ENCODE measurements around the gene BTNL9. TPM values are rescaled to one million over a fixed set of nuclear protein-coding genes. Genes with fewer than 3 reads are reported as not detected.

Gene BTNL9
- polyA plus RNA-seq, 1 donor (not counting 4 experiments of a cell fraction or from before 2014, with no cell fraction given) = 0.07 TPM

DNA sequence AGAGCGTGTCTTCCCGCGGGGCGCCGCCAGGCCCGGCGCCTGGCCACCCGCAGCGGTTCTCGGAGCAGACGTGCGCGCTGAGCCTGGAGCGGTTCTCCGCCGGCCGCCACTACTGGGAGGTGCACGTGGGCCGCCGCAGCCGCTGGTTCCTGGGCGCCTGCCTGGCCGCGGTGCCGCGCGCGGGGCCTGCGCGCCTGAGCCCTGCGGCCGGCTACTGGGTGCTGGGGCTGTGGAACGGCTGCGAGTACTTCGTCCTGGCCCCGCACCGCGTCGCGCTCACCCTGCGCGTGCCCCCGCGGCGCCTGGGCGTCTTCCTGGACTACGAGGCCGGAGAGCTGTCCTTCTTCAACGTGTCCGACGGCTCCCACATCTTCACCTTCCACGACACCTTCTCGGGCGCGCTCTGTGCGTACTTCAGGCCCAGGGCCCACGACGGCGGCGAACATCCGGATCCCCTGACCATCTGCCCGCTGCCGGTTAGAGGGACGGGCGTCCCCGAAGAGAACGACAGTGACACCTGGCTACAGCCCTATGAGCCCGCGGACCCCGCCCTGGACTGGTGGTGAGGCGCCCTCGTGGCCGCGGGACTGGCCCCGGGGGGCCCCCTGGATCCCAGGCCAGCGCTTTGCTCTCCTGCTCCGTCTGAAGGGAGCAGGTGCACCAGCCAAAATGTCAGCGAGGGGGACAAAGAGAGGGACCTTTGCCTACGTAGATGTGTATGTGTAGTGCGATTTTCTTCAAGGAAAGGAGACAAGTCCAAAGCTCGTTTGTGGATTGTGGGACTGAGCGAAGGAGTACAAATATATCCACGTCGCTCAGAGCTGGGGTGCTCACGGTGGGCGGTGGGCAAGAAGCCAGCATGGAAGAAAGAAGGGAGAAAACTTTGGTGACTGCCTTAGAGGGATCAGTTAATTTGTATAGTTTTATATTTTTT, 19.5 kb downstream of the BTNL9 start:
- Histone ChIP-seq H4K20me1 (ENCODE audit: control insufficient read depth, extremely low read depth, insufficient read depth, low read length) (no peaks in the 10 kb centered on the region), H3K4me2 (ENCODE audit: control insufficient read depth, extremely low read depth, insufficient read depth, low read depth, low read length) (no peak overlapping the region), H3K4me3 (ENCODE audit: control insufficient read depth in 2 of 3, extremely low read depth in 1 of 3, insufficient read depth in 2 of 3, low read depth in 1 of 3, low read length in 3 of 3) (no peak overlapping the region), H3K79me2 (ENCODE audit: control insufficient read depth, insufficient read depth, low read length) (no peaks in the 10 kb centered on the region), H3K27ac (ENCODE audit: control insufficient read depth, insufficient read depth, low read length) (no peak overlapping the region), H3K9me3 (ENCODE audit: control insufficient read depth, low read depth, low read length) (no peaks in the 10 kb centered on the region), H3K36me3 (ENCODE audit: control insufficient read depth in 2 of 2, extremely low read depth in 1 of 2, insufficient read depth in 2 of 2, low read length in 2 of 2) (no peaks in the 10 kb centered on the region), H3K9me1 (ENCODE audit: control insufficient read depth, extremely low read depth, insufficient read depth, low read length) (no peaks in the 10 kb centered on the region), H3K9ac (ENCODE audit: control insufficient read depth, extremely low read depth, insufficient read depth, low read length) (no peak overlapping the region), H3K27me3 (ENCODE audit: control insufficient read depth, extremely low read depth, insufficient read depth, low read length) (peaks cover 52% of the 10 kb centered on the region), H3K4me1 (ENCODE audit: control insufficient read depth, extremely low read depth, insufficient read depth, low read length) (no peaks in the 10 kb centered on the region), H2AFZ (ENCODE audit: control insufficient read depth, low read length) (no peak overlapping the region)
- FAIRE-seq = no peak
- dilution Hi-C loops (cut with MboI; ENCODE audit: extremely low pct_ligation_motif_present, low sequenced_read_pairs) = no loop called here
- DNase-seq (ENCODE audit: low read depth, low spot score) = no peak
- TF ChIP-seq, protein P1, sequence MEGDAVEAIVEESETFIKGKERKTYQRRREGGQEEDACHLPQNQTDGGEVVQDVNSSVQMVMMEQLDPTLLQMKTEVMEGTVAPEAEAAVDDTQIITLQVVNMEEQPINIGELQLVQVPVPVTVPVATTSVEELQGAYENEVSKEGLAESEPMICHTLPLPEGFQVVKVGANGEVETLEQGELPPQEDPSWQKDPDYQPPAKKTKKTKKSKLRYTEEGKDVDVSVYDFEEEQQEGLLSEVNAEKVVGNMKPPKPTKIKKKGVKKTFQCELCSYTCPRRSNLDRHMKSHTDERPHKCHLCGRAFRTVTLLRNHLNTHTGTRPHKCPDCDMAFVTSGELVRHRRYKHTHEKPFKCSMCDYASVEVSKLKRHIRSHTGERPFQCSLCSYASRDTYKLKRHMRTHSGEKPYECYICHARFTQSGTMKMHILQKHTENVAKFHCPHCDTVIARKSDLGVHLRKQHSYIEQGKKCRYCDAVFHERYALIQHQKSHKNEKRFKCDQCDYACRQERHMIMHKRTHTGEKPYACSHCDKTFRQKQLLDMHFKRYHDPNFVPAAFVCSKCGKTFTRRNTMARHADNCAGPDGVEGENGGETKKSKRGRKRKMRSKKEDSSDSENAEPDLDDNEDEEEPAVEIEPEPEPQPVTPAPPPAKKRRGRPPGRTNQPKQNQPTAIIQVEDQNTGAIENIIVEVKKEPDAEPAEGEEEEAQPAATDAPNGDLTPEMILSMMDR (optimal IDR thresholded peaks at IDR 0.05 in 1 of 3, IDR thresholded peaks at IDR 0.05 in 1 of 3, conservative IDR thresholded peaks at IDR 0.05 in 1 of 3; ENCODE audit: extremely low read depth in 1 of 3, insufficient read depth in 2 of 3, low read length in 3 of 3) = no peak
- peak; percentile 53 for TF ChIP-seq EZH2 (IDR thresholded peaks at IDR 0.05; ENCODE audit: low read length)

DNA sequence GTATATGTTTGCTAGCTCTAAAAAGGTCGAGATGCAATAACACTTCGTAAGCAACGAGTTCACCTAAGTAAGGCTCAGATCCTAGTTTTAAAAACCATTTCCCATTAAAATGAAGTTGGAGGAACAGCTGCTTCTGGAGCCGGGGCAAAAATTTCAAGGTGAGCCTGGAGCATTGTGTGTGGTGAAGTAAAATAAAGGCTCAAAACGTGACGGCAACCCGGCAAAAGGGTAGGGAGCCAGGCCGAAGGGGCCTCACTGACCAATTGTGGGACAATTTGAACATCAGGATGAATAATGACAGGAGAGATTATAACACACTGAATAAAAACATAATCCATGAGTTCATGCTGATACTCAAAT, 20.1 kb downstream of the BTNL9 start:
- Histone ChIP-seq H4K20me1 (ENCODE audit: control insufficient read depth, extremely low read depth, insufficient read depth, low read length) (no peaks in the 10 kb centered on the region), H3K36me3 (ENCODE audit: control insufficient read depth in 2 of 2, extremely low read depth in 1 of 2, insufficient read depth in 2 of 2, low read length in 2 of 2) (no peaks in the 10 kb centered on the region), H3K4me3 (ENCODE audit: control insufficient read depth in 2 of 3, extremely low read depth in 1 of 3, insufficient read depth in 2 of 3, low read depth in 1 of 3, low read length in 3 of 3) (no peak overlapping the region), H3K9me3 (ENCODE audit: control insufficient read depth, low read depth, low read length) (no peaks in the 10 kb centered on the region), H3K9ac (ENCODE audit: control insufficient read depth, extremely low read depth, insufficient read depth, low read length) (no peak overlapping the region), H2AFZ (ENCODE audit: control insufficient read depth, low read length) (no peak overlapping the region), H3K9me1 (ENCODE audit: control insufficient read depth, extremely low read depth, insufficient read depth, low read length) (no peaks in the 10 kb centered on the region), H3K4me1 (ENCODE audit: control insufficient read depth, extremely low read depth, insufficient read depth, low read length) (no peaks in the 10 kb centered on the region), H3K27ac (ENCODE audit: control insufficient read depth, insufficient read depth, low read length) (no peak overlapping the region), H3K4me2 (ENCODE audit: control insufficient read depth, extremely low read depth, insufficient read depth, low read depth, low read length) (no peak overlapping the region), H3K27me3 (ENCODE audit: control insufficient read depth, extremely low read depth, insufficient read depth, low read length) (peaks cover 46% of the 10 kb centered on the region), H3K79me2 (ENCODE audit: control insufficient read depth, insufficient read depth, low read length) (no peaks in the 10 kb centered on the region)
- DNase-seq (ENCODE audit: low read depth, low spot score) = no peak
- TF ChIP-seq, protein P1 (optimal IDR thresholded peaks at IDR 0.05 in 1 of 3, IDR thresholded peaks at IDR 0.05 in 1 of 3, conservative IDR thresholded peaks at IDR 0.05 in 1 of 3; ENCODE audit: extremely low read depth in 1 of 3, insufficient read depth in 2 of 3, low read length in 3 of 3) = no peak
- no peak for TF ChIP-seq EZH2 (IDR thresholded peaks at IDR 0.05; ENCODE audit: low read length)
- dilution Hi-C loops (cut with MboI; ENCODE audit: extremely low pct_ligation_motif_present, low sequenced_read_pairs) = no loop called here
- no peak for FAIRE-seq
